ENCODE data around the gene RFX2. TPM values are rescaled to one million over a fixed set of nuclear protein-coding genes. Genes with fewer than 3 reads are reported as not detected.

RFX2 gene
- total RNA-seq, 1 donor from 2014 or later = 3.2 TPM

DNA sequence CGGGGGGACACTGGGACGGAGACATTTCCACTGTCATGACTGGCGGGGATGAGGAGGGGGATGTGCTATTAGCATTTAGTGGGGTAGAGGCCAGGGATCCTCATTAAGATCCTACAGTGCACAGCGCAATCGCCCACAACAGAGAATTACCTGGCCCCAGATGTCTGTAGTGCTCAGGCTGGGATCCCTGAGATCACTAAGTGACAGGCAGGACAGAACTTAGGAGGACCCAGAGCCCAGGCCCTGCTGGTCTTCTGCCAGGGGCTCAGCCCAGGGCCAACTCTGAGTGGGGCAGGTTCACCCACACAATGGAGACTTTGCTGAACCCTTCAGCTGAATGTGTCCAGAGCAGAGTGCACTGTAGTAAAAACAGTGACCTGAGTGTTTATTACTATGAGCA, 136.9 kb downstream of the RFX2 start:
- DNase-seq (ENCODE audit: low read depth) (no peak), FAIRE-seq (no peak)
- Histone ChIP-seq H4K20me1 (ENCODE audit: insufficient read depth, low read length) (peaks cover 85% of the 10 kb centered on the region), H3K4me3 (ENCODE audit: insufficient read depth, low read depth, low read length) (no peak overlapping the region), H2AFZ (ENCODE audit: low read depth, low read length) (no peak overlapping the region), H3K79me2 (ENCODE audit: insufficient read depth, low read length) (peaks cover 95% of the 10 kb centered on the region), H3K9ac (ENCODE audit: low read length) (no peak overlapping the region), H3K27ac (ENCODE audit: low read depth, low read length) (no peak overlapping the region), H3K36me3 (ENCODE audit: insufficient read depth, low read length) (peaks cover 3% of the 10 kb centered on the region), H3K9me3 (ENCODE audit: insufficient read depth, low read depth, low read length) (no peaks in the 10 kb centered on the region), H3K4me2 (ENCODE audit: low read length) (no peak overlapping the region), H3K4me1 (ENCODE audit: insufficient read depth, low read length) (peaks cover 27% of the 10 kb centered on the region), H3K27me3 (ENCODE audit: insufficient read depth, low read length) (no peaks in the 10 kb centered on the region)
- no peak overlapping the region for H3K27ac Mint-ChIP-seq (ENCODE audit: unreplicated experiment)
- TF ChIP-seq EZH2 (IDR thresholded peaks at IDR 0.05; ENCODE audit: insufficient read depth, low read length) (no peak), CTCF (IDR thresholded peaks at IDR 0.05; ENCODE audit: insufficient read depth, low read depth, low read length) (no peak)
- H3K9me3 Mint-ChIP-seq (ENCODE audit: unreplicated experiment) = peaks cover 3% of the 10 kb centered on the region
- H3K4me1 Mint-ChIP-seq (ENCODE audit: low read depth, unreplicated experiment) = peaks cover 21% of the 10 kb centered on the region
- no peaks in the 10 kb centered on the region for H3K27me3 Mint-ChIP-seq (ENCODE audit: low read depth, unreplicated experiment)
- H3K4me3 Mint-ChIP-seq (ENCODE audit: unreplicated experiment) = no peak overlapping the region
- H3K36me3 Mint-ChIP-seq (ENCODE audit: low read depth, unreplicated experiment) = peaks cover 11% of the 10 kb centered on the region

- Mint-ChIP-seq H3K4me3 (ENCODE audit: unreplicated experiment) (no peak overlapping the region), H3K9me3 (ENCODE audit: unreplicated experiment) (peaks cover 3% of the 10 kb centered on the region), H3K27me3 (ENCODE audit: low read depth, unreplicated experiment) (no peaks in the 10 kb centered on the region), H3K36me3 (ENCODE audit: low read depth, unreplicated experiment) (peaks cover 11% of the 10 kb centered on the region), H3K27ac (ENCODE audit: unreplicated experiment) (no peak overlapping the region), H3K4me1 (ENCODE audit: low read depth, unreplicated experiment) (peaks cover 27% of the 10 kb centered on the region)
- Histone ChIP-seq H3K27me3 (ENCODE audit: insufficient read depth, low read length) (no peaks in the 10 kb centered on the region), H4K20me1 (ENCODE audit: insufficient read depth, low read length) (peaks cover 95% of the 10 kb centered on the region), H2AFZ (ENCODE audit: low read depth, low read length) (no peak overlapping the region), H3K9ac (ENCODE audit: low read length) (no peak overlapping the region), H3K36me3 (ENCODE audit: insufficient read depth, low read length) (peaks cover 3% of the 10 kb centered on the region), H3K27ac (ENCODE audit: low read depth, low read length) (no peak overlapping the region), H3K79me2 (ENCODE audit: insufficient read depth, low read length) (peaks cover 99% of the 10 kb centered on the region), H3K4me3 (ENCODE audit: insufficient read depth, low read depth, low read length) (no peak overlapping the region), H3K4me2 (ENCODE audit: low read length) (no peak overlapping the region), H3K4me1 (ENCODE audit: insufficient read depth, low read length) (peaks cover 31% of the 10 kb centered on the region), H3K9me3 (ENCODE audit: insufficient read depth, low read depth, low read length) (no peaks in the 10 kb centered on the region)
- TF ChIP-seq CTCF (IDR thresholded peaks at IDR 0.05; ENCODE audit: insufficient read depth, low read depth, low read length) (no peak), EZH2 (IDR thresholded peaks at IDR 0.05; ENCODE audit: insufficient read depth, low read length) (no peak)
- FAIRE-seq = no peak
- DNase-seq (ENCODE audit: low read depth) = no peak
Measured at GRCh38 chr19:5972355-5972731, 138.0 kb downstream of the RFX2 start.

DNA sequence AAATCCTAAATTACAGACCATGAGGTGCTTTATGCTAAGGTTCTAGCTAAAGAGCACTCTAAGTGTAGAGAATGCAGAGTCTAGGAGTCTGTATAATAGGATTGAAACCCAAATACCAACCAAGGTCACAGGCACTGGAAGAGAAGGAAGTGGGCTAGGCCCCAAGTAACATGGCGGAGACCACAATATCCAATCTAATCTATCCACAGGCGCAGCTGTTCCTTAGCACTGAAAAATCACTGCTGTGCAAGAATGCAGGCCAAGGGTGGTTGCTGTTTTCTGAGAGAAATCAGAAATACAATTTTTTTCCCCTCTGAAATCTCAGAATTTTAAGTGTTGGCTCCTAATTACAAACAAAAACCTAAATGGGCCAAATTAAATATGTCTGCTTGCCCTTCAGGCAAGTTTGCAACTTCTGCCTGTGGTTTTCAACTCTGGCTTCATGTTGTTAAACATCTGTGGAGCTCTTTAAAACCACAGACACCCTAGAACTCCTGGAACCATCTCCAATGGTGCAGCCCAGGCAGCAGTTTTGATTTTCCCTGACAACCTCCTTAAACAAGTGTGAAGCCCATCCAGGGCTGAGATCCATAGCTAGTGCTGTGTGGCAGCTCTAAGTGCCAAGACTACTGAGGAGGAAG, 138.5 kb downstream of the RFX2 start:
- Histone ChIP-seq H3K4me2 (ENCODE audit: low read length) (no peak overlapping the region), H3K27ac (ENCODE audit: low read depth, low read length) (no peak overlapping the region), H3K27me3 (ENCODE audit: insufficient read depth, low read length) (no peaks in the 10 kb centered on the region), H4K20me1 (ENCODE audit: insufficient read depth, low read length) (peaks cover 96% of the 10 kb centered on the region), H3K4me3 (ENCODE audit: insufficient read depth, low read depth, low read length) (no peak overlapping the region), H3K79me2 (ENCODE audit: insufficient read depth, low read length) (peaks cover 99% of the 10 kb centered on the region), H2AFZ (ENCODE audit: low read depth, low read length) (no peak overlapping the region), H3K36me3 (ENCODE audit: insufficient read depth, low read length) (peaks cover 3% of the 10 kb centered on the region), H3K9ac (ENCODE audit: low read length) (no peak overlapping the region), H3K4me1 (ENCODE audit: insufficient read depth, low read length) (peaks cover 27% of the 10 kb centered on the region), H3K9me3 (ENCODE audit: insufficient read depth, low read depth, low read length) (no peaks in the 10 kb centered on the region)
- Mint-ChIP-seq H3K36me3 (ENCODE audit: low read depth, unreplicated experiment) (peaks cover 7% of the 10 kb centered on the region), H3K9me3 (ENCODE audit: unreplicated experiment) (peaks cover under 1% of the 10 kb centered on the region), H3K27me3 (ENCODE audit: low read depth, unreplicated experiment) (no peaks in the 10 kb centered on the region), H3K4me1 (ENCODE audit: low read depth, unreplicated experiment) (peaks cover 26% of the 10 kb centered on the region), H3K4me3 (ENCODE audit: unreplicated experiment) (no peak overlapping the region), H3K27ac (ENCODE audit: unreplicated experiment) (no peak overlapping the region)
- DNase-seq (ENCODE audit: low read depth) (no peak), FAIRE-seq (no peak)
- no peak for TF ChIP-seq CTCF (IDR thresholded peaks at IDR 0.05; ENCODE audit: insufficient read depth, low read depth, low read length)
- no peak for TF ChIP-seq EZH2 (IDR thresholded peaks at IDR 0.05; ENCODE audit: insufficient read depth, low read length)
